Measurements from ENCODE around the gene TSR3.
A peak's percentile ranks its signal among the peaks of the same experiment; 100 is the strongest.

Gene TSR3

DNA sequence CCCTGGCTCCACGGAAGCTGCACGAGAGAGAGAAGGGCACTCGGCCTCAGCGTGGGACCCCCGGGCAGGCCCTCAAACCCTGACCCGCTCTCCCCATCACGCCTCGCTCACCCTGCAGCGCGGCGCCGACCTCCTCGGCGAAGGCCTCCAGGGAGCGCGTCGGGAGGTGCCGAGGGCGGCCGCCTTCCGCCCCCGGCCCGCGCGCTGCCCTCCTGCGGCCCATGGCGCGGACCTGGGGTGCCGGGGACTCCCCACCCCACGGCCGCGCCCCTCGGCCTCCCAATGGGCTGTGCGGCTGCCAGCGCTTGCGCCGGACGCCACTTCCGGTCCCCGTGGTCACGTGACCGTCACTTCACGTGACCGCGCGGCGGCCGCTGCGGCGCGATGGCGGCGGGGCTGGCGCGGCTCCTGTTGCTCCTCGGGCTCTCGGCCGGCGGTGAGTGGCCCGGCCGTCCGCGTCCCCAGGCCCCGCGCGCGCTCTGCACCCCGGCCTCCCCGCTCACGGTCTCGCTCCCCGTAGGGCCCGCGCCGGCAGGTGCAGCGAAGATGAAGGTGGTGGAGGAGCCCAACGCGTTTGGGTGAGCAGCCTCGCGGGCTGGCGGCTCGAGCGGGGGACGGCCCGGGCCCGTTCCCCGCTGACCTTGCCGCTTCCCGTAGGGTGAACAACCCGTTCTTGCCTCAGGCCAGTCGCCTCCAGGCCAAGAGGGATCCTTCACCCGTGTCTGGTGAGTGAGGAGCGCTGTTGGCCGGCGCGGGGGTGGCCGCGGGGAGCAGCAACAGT, at the start of gene TSR3, which contains the start of gene GNPTG:
Gene TSR3, minus strand, starts transcription at position 297 of the 781 bp plus-strand sequence. Its CDS starts 74 bp downstream, at position 223.
Gene GNPTG, plus strand, starts transcription at position 350 of the 781 bp plus-strand sequence. Its CDS starts 35 bp downstream, at position 385.
- peak; percentile 89 for DNase-seq

DNA sequence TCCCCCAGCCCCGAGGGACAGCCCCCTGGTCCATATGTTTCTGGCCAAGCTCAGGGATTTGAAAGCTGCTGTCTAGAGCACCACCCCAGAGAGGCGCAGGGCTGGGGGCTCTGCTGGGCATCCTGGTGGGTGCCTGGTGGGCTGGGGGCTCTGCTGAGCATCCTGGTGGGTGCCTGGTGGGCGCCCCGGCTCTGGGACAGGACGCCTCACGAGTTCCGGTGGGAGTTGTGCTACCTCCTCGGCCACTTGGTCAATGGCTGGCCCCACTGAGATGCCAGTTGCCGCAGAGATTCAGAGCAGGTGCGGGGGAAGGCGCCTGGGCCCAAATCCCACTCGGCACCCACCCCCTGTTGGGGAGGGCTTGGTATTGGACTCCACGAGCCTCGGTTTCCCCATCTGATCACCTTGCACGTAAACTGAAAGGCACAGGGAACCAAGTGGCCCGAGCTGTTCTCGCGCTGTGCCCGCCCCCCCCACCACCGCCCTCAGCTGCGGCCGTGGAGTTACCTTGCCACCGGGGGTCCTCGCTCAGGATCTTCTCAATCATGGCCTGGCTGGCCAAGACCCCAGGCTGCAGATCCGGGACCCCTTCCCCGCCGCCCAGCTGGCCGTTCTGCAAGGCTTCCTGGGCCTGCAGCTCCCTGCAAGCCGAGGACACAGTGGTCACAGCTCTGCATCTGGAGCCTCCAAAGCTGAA, 49.5 kb upstream of the TSR3 start:
- DNase-seq, result no peak

GRCh38 chr16:1398826-1399581, 47.3 kb upstream of the TSR3 start:
- no peak for DNase-seq

DNA sequence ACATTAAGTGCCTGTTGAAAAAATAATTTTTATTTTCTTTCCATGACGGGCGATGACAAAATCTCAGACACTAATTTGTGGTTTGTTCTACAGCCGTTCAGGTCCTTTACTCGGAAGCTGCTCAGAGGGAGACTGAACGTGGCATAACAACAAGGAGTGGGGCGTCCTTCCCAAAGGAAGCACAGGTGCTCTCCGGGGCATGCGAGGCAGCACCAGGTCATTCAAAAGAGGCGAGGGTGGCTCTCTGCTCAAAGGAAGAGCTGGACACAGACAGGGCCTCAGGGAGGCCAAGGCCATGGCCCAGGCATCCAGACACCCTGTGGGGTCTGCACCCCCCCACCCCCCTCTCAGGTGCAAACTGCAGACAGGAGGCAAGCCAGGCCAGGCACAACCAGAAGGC, 46.7 kb upstream of the TSR3 start:
- no peak for DNase-seq

DNA sequence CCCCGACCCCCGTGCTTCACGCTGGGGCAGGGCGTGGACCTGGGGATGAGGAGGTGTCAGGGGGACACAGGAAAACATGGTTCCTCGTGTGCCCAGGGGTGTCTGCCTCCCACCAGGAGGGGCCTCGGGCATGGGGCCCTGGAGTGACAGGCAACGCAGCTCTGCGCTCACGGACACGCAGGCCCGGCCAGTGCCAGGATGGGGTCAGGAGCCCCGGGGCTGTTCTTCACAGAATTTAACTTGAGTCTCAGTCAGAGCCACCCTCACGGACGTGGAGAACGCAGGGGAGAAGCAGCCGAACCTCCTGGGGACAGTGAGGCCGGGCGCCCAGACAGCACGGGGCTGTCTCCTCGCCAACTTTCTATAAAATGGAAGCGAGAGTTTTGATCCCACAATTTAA, 46.1 kb upstream of the TSR3 start:
- DNase-seq, result no peak

DNA sequence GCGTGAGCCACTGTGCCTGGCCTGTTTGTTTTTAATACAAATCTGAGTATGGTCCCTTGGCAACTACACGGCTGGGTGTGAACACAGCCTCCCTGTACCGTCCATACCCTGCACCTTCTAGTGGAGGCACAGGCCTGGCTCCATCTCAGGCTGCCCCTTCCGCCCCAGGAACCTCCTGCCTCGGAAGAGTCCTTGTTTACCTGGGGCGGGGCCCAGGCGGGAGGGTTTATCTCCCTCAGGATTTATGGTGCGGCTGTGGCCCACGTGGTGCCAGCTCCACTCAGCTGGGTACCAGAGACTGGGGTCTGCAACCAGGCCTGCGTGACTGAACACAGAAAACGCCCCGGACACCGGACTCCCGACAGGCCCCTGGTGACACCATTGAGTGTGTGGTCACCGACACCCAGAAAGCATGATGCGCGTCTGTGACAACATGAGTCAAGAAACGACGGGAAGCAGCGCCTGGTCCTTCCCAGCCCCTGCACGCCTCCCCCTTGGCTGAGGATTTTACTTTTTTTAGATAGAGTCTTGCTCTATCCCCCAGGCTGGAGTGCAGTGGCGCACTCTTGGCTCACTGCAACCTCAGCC, 43.9 kb upstream of the TSR3 start:
- DNase-seq, result no peak

DNA sequence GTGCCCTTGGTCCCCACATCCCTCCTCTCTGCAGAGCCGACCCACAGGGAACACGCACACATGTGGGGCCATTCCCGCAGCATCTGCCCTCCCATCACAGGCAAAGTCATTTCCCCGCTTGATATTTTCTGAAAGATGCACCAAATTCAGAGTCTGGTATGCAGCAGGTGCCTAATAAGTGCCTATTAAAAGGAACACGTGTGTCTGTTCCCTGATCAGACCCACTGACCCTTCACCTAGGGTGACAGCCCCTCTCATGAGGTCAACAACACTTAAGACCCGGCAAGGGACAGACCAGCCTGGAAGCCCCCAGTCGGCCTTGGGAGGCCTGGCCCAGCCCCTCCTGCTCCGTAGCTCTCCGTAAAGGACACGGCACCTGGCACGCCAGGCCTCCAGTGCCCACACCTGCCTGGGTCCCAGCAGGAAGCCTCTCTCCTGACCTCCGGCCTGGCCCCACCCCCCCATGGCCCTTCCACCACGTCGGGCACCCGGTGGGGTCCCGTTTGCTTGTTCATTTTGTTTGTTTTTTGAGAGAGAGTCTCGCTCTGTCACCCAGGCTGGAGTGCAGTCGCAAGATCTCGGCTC, 42.8 kb upstream of the TSR3 start:
- DNase-seq, result no peak

DNA sequence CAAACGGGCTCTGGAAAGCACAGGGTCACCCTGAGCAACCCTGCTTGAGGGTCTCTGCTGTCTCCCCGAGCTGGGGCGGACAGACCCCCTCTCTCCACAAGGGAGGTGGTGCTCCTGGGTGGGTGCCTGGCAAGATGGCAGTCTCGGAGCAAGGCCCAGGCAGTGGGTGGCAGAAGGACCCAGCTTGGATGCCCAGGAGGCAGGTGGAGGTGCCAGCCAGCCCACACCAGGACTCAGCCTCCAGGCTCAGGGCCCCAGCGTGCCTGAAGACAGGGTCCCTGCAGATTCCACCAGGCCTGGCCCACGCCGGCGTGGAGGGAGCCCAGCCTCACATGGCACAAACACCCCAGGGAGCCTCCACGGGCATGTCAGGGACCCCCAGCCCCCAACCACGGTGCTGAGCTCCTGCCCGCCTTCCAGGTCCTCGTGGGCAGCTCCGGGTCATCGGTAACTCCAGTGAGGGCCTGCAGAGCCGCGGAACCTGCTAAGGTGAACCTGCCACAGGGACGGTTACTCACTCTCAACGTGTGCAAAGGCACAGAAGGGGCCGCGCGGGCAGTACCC, 42.0 kb upstream of the TSR3 start:
- DNase-seq, result no peak

DNA sequence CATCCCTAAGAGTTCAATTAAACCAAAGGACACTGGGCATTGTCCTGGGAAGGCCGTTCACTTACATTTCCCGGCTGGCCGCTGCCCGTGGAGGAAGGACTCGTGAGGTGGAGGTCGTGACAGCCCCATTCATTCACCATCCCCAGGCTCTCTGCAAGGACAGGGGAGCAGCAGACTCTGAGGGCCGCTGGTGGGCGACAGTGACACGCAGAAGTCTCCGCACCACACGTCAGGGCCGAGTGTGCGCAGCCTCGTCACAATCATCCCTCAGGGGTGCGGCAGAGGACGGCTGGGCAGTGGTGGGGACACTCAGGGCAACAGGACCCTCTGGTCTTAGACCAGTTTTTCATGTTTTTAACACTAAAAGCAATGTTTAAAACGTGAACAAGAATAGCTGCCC, 41.1 kb upstream of the TSR3 start:
- DNase-seq, result no peak

- DNase-seq, result no peak
Measured at GRCh38 chr16:1390239-1390779, 38.6 kb upstream of the TSR3 start.

- no peak for DNase-seq
Measured at GRCh38 chr16:1389762-1390161, 38.1 kb upstream of the TSR3 start.

GRCh38 chr16:1387331-1387730, 35.7 kb upstream of the TSR3 start:
- DNase-seq, result no peak

- no peak for DNase-seq
Measured at GRCh38 chr16:1385232-1385631, 33.6 kb upstream of the TSR3 start.

DNA sequence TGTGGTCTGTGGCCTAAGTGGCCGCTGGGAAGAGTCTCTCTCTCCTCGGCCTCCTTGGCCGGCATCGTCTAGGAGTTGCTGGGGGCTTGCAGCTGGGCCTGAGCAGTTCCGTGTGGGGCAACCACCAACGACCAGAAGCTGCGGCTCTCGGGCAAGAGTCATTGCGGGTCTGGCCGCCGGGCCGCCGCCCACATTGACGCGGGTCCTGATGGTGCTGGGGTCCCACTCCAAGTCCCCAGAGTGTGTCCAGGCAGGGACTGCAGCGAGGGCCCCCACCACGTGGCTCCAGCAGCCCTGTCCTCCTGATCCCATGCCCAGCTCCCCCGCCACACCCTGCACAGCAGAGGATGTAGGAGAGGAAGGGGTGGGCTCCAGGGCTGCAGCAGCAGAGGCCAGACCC, 31.9 kb upstream of the TSR3 start:
- no peak for DNase-seq

- no peak for DNase-seq
Measured at GRCh38 chr16:1381612-1382406, 30.1 kb upstream of the TSR3 start.

DNA sequence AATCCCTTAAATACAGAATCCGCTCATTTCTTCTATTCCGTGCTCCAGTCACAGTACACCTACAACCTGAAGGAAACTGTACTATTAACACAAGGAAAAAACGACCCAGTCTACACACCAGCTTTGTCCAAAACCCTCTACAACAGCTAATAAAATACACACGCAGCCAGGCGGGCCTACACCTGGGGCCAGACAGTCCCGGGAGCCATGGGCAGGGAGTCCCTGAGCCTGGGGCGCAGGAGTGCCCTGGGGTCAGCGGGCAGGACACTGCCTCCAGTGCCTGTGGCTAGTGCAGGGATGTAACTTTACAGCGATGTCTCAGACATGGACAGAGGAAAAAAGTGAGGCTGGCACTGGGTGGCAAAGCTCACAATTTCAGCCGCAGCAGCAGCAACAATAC, 28.5 kb upstream of the TSR3 start:
- DNase-seq, result no peak

- DNase-seq, result peak; percentile 81
Measured at GRCh38 chr16:1379304-1380076, 27.8 kb upstream of the TSR3 start.

- DNase-seq, result peak; percentile 84
Measured at GRCh38 chr16:1378804-1379303, 27.2 kb upstream of the TSR3 start.

- DNase-seq, result no peak
Measured at GRCh38 chr16:1378087-1378803, 26.6 kb upstream of the TSR3 start.
